HEK293 (cell line): ENCODE data around the gene NHS.

Experiments
- KLF16 ChIP-seq: fragments of 450-650 bp; formaldehyde crosslinking; IDR thresholded peaks from 2 replicates; pipeline ENCODE4 v1.5.1; 2017; ENCODE audit warnings: missing biosample characterization, missing genetic modification characterization
- RBAK ChIP-seq: fragments of 450-650 bp; formaldehyde crosslinking; IDR thresholded peaks from 2 replicates; pipeline ENCODE4 v1.5.1; 2016; ENCODE audit warnings: missing biosample characterization, missing genetic modification characterization
- ZBTB1 ChIP-seq: fragments of 450-650 bp; formaldehyde crosslinking; IDR thresholded peaks from 2 replicates; pipeline ENCODE4 v1.5.1; 2016; ENCODE audit warnings: missing biosample characterization, missing genetic modification characterization
- ZFP37 ChIP-seq: fragments of 450-650 bp; formaldehyde crosslinking; IDR thresholded peaks from 2 replicates; pipeline ENCODE4 v1.5.1; 2016; ENCODE audit warnings: missing biosample characterization, missing genetic modification characterization
- ZNF146 ChIP-seq: fragments of 450-650 bp; formaldehyde crosslinking; IDR thresholded peaks from 2 replicates; pipeline ENCODE4 v1.5.1; 2016; ENCODE audit warnings: missing biosample characterization, missing genetic modification characterization
- ZNF501 ChIP-seq: fragments of 450-650 bp; formaldehyde crosslinking; IDR thresholded peaks from 2 replicates; pipeline ENCODE4 v1.5.1; 2016; ENCODE audit warnings: missing biosample characterization, missing genetic modification characterization
- ZNF585B ChIP-seq: fragments of 450-650 bp; formaldehyde crosslinking; IDR thresholded peaks from 2 replicates; pipeline ENCODE4 v1.5.1; 2016; ENCODE audit warnings: missing biosample characterization, missing genetic modification characterization
- ZNF707 ChIP-seq: fragments of 450-650 bp; formaldehyde crosslinking; IDR thresholded peaks from 2 replicates; pipeline ENCODE4 v1.5.1; 2016; ENCODE audit warnings: missing biosample characterization, missing genetic modification characterization
- ZNF776 ChIP-seq: fragments of 450-650 bp; formaldehyde crosslinking; IDR thresholded peaks from 2 replicates; pipeline ENCODE4 v1.5.0; 2017; ENCODE audit warnings: missing biosample characterization, missing genetic modification characterization, borderline replicate concordance
- TF ChIP-seq, protein P1 (sequence below): fragments of 450-650 bp; formaldehyde crosslinking; IDR thresholded peaks from 2 replicates; pipeline ENCODE4 v1.5.1; 2016; ENCODE audit warnings: missing biosample characterization, missing genetic modification characterization
- TF ChIP-seq, protein P2 (sequence below): sonication (generic); formaldehyde crosslinking; IDR thresholded peaks from 2 replicates; pipeline ENCODE4 v1.8.1; 2022; ENCODE audit warnings: mild to moderate bottlenecking, moderate library complexity, missing genetic modification reagents
- TF ChIP-seq, protein P3 (sequence below): fragments of 450-650 bp; formaldehyde crosslinking; IDR thresholded peaks from 2 replicates; pipeline ENCODE4 v1.5.1; 2016; ENCODE audit warnings: missing biosample characterization, missing genetic modification characterization
- TF ChIP-seq, protein P4 (sequence below): fragments of 450-650 bp; formaldehyde crosslinking; optimal IDR thresholded peaks from 2 replicates; pipeline ENCODE3; 2016; ENCODE audit warnings: missing biosample characterization, mild to moderate bottlenecking, missing genetic modification characterization

DNA sequence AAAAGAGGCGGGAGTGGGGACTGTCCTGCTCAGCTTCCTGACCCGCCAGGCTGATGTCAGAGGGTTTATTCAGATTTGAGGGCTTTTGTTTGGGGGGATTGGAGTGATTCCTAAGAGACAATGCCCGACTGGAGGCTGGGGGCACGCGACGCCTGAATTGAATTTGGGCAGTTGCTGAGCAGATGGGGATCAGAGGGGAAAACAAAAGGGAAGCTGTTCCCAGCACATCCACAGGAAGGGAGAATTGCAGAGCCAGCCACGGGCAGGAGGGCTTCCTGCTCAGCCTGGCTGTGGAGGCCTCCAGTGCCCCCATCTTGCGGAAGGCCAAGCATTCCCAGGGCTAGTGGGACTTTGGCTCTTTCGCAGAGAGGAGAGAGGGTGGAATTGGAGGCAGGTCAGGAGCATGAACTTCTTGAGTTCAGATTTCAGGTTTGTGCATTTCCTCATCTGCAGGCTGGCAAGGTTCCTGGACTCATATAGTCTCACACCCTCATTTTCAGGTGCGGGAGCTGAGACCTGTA, 162.8 kb downstream of the NHS start:
- TF ChIP-seq, protein P1, sequence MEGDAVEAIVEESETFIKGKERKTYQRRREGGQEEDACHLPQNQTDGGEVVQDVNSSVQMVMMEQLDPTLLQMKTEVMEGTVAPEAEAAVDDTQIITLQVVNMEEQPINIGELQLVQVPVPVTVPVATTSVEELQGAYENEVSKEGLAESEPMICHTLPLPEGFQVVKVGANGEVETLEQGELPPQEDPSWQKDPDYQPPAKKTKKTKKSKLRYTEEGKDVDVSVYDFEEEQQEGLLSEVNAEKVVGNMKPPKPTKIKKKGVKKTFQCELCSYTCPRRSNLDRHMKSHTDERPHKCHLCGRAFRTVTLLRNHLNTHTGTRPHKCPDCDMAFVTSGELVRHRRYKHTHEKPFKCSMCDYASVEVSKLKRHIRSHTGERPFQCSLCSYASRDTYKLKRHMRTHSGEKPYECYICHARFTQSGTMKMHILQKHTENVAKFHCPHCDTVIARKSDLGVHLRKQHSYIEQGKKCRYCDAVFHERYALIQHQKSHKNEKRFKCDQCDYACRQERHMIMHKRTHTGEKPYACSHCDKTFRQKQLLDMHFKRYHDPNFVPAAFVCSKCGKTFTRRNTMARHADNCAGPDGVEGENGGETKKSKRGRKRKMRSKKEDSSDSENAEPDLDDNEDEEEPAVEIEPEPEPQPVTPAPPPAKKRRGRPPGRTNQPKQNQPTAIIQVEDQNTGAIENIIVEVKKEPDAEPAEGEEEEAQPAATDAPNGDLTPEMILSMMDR: no peak
- no peak for TF ChIP-seq ZNF707
- TF ChIP-seq ZNF585B: no peak
- TF ChIP-seq, protein P2, sequence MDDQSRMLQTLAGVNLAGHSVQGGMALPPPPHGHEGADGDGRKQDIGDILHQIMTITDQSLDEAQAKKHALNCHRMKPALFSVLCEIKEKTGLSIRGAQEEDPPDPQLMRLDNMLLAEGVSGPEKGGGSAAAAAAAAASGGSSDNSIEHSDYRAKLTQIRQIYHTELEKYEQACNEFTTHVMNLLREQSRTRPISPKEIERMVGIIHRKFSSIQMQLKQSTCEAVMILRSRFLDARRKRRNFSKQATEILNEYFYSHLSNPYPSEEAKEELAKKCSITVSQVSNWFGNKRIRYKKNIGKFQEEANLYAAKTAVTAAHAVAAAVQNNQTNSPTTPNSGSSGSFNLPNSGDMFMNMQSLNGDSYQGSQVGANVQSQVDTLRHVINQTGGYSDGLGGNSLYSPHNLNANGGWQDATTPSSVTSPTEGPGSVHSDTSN (CRISPR knock-in tag): no peak
- TF ChIP-seq ZFP37 (tag by site-specific recombination): no peak
- TF ChIP-seq ZNF146 (tag by site-specific recombination): no peak
- no peak for TF ChIP-seq ZBTB1 (tag by site-specific recombination)
- TF ChIP-seq, protein P3, sequence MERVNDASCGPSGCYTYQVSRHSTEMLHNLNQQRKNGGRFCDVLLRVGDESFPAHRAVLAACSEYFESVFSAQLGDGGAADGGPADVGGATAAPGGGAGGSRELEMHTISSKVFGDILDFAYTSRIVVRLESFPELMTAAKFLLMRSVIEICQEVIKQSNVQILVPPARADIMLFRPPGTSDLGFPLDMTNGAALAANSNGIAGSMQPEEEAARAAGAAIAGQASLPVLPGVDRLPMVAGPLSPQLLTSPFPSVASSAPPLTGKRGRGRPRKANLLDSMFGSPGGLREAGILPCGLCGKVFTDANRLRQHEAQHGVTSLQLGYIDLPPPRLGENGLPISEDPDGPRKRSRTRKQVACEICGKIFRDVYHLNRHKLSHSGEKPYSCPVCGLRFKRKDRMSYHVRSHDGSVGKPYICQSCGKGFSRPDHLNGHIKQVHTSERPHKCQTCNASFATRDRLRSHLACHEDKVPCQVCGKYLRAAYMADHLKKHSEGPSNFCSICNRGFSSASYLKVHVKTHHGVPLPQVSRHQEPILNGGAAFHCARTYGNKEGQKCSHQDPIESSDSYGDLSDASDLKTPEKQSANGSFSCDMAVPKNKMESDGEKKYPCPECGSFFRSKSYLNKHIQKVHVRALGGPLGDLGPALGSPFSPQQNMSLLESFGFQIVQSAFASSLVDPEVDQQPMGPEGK (tag by site-specific recombination): no peak
- TF ChIP-seq KLF16 (tag by site-specific recombination): no peak
- TF ChIP-seq ZNF501 (tag by site-specific recombination): no peak
- TF ChIP-seq, protein P4, sequence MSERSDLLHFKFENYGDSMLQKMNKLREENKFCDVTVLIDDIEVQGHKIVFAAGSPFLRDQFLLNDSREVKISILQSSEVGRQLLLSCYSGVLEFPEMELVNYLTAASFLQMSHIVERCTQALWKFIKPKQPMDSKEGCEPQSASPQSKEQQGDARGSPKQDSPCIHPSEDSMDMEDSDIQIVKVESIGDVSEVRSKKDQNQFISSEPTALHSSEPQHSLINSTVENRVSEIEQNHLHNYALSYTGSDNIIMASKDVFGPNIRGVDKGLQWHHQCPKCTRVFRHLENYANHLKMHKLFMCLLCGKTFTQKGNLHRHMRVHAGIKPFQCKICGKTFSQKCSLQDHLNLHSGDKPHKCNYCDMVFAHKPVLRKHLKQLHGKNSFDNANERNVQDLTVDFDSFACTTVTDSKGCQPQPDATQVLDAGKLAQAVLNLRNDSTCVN: no peak
- no peak for TF ChIP-seq ZNF776
- TF ChIP-seq RBAK (tag by site-specific recombination): no peak
